Measurements from ENCODE around the gene PRPF40A.
"Not testable (repeated sequence)": the region's sequence is repeated elsewhere in the genome, so short reads cannot be mapped to it uniquely, and the experiment has no call there.

PRPF40A gene

DNA sequence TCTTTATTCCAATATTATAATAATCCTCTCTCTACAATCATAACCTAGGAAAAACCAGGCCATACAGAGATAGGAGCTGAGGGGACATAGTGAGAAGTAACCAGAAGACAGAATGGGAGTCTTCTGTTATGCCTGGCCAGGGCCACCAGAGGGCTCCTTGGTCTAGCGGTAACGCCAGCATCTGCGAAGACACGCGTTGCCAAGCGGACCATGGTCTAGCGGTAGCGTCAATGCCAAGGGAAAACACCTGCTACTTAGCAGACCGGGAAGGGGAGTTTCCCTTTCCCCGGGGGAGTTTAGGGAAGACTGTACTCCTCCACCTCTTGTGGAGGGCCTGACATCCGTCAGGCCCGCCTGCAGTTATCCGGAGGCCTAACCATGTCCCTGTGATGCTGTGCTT lies 37.8 kb upstream of the PRPF40A start:
- TF ChIP-seq EZH2 (optimal IDR thresholded peaks at IDR 0.05; ENCODE audit: low read depth, low read length) = no peak
- peak; percentile 17; the same call in 1 of the 2 replicates for TF ChIP-seq CTCF (IDR thresholded peaks at IDR 0.05; ENCODE audit: low read length)
- no peaks in the 10 kb centered on the region for H3K9me3 ChIP-seq (replicated peaks; ENCODE audit: insufficient read depth, low read length)
- no peaks in the 10 kb centered on the region for H3K36me3 ChIP-seq (replicated peaks; ENCODE audit: insufficient read depth, low read length)
- no peaks in the 10 kb centered on the region for H4K20me1 ChIP-seq (ENCODE audit: insufficient read depth, low read length)
- no peaks in the 10 kb centered on the region for H3F3A ChIP-seq (ENCODE audit: insufficient read depth, low read length)
- H3K79me2 ChIP-seq (ENCODE audit: low read length) = no peaks in the 10 kb centered on the region
- H3K4me2 ChIP-seq (ENCODE audit: low read depth, low read length) = no peak overlapping the region
- H3K27ac ChIP-seq (ENCODE audit: low read length) = no peak overlapping the region
- DNase-seq = no peak
- H3K4me3 ChIP-seq (ENCODE audit: low read length) = no peak overlapping the region
- no peaks in the 10 kb centered on the region for H3K4me1 ChIP-seq (ENCODE audit: low read length)
- H3K27me3 ChIP-seq (replicated peaks; ENCODE audit: insufficient read depth, low read length) = no peaks in the 10 kb centered on the region
- no peak overlapping the region for H3K9ac ChIP-seq (ENCODE audit: low read length)
- H2AFZ ChIP-seq (ENCODE audit: low read length) = no peak overlapping the region
- no peaks in the 10 kb centered on the region for H3K9me2 ChIP-seq (replicated peaks; ENCODE audit: insufficient read depth, low read length)

GRCh38 chr2:152747751-152748150 lies 30.5 kb upstream of the PRPF40A start:
- H3K36me3 ChIP-seq (replicated peaks; ENCODE audit: insufficient read depth, low read length); H3K4me3 ChIP-seq (ENCODE audit: low read length); H3K9ac ChIP-seq (ENCODE audit: low read length); H2AFZ ChIP-seq (ENCODE audit: low read length); H3K4me2 ChIP-seq (ENCODE audit: low read depth, low read length); H3K27me3 ChIP-seq (replicated peaks; ENCODE audit: insufficient read depth, low read length); H3K9me3 ChIP-seq (replicated peaks; ENCODE audit: insufficient read depth, low read length); DNase-seq; H3K27ac ChIP-seq (ENCODE audit: low read length); H3F3A ChIP-seq (ENCODE audit: insufficient read depth, low read length); H4K20me1 ChIP-seq (ENCODE audit: insufficient read depth, low read length); H3K79me2 ChIP-seq (ENCODE audit: low read length); H3K4me1 ChIP-seq (ENCODE audit: low read length); H3K9me2 ChIP-seq (replicated peaks; ENCODE audit: insufficient read depth, low read length): not testable (repeated sequence)

DNA sequence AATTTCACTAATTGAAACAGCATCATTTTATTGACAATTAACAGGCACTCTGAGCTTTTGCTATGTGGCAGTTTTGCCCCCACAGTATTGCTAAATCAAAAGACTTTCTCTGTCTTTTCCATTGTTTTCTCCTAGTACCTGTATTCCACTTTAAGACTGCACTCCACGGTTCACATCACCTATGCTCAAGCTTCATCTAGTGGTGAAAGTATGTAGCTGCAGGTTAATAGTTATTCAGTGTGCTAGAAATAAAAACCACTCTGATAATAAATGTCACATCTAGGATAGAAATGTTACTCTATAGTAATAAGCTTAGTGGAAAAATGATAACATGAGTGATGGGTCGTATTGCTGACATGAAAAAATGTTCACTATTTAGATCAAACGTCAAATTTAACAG lies 25.7 kb upstream of the PRPF40A start:
- H3K9ac ChIP-seq (ENCODE audit: low read length) = no peak overlapping the region
- TF ChIP-seq EZH2phosphoT487 (IDR thresholded peaks at IDR 0.05; ENCODE audit: low read length) = no peak
- TF ChIP-seq CTCF (IDR thresholded peaks at IDR 0.05; ENCODE audit: low read length) = peak; percentile 61
- H3F3A ChIP-seq (ENCODE audit: insufficient read depth, low read length) = no peaks in the 10 kb centered on the region
- H4K20me1 ChIP-seq (ENCODE audit: insufficient read depth, low read length) = no peaks in the 10 kb centered on the region
- DNase-seq = peak; percentile 32
- H3K9me3 ChIP-seq (replicated peaks; ENCODE audit: insufficient read depth, low read length) = no peaks in the 10 kb centered on the region
- no peaks in the 10 kb centered on the region for H3K27me3 ChIP-seq (replicated peaks; ENCODE audit: insufficient read depth, low read length)
- no peaks in the 10 kb centered on the region for H3K36me3 ChIP-seq (replicated peaks; ENCODE audit: insufficient read depth, low read length)
- no peak overlapping the region for H3K27ac ChIP-seq (ENCODE audit: low read length)
- no peaks in the 10 kb centered on the region for H3K79me2 ChIP-seq (ENCODE audit: low read length)
- H3K9me2 ChIP-seq (replicated peaks; ENCODE audit: insufficient read depth, low read length) = no peaks in the 10 kb centered on the region
- no peaks in the 10 kb centered on the region for H3K4me1 ChIP-seq (ENCODE audit: low read length)
- H2AFZ ChIP-seq (ENCODE audit: low read length) = no peak overlapping the region
- no peak overlapping the region for H3K4me3 ChIP-seq (ENCODE audit: low read length)
- H3K4me2 ChIP-seq (ENCODE audit: low read depth, low read length) = no peak overlapping the region

GRCh38 chr2:152740743-152741328 lies 23.6 kb upstream of the PRPF40A start:
- H3K27me3 ChIP-seq (replicated peaks; ENCODE audit: insufficient read depth, low read length) = no peaks in the 10 kb centered on the region
- H3F3A ChIP-seq (ENCODE audit: insufficient read depth, low read length) = no peaks in the 10 kb centered on the region

GRCh38 chr2:152739705-152740104 lies 22.4 kb upstream of the PRPF40A start:
- DNase-seq; H4K20me1 ChIP-seq (ENCODE audit: insufficient read depth, low read length); H3K4me3 ChIP-seq (ENCODE audit: low read length); H3K36me3 ChIP-seq (replicated peaks; ENCODE audit: insufficient read depth, low read length); H3K9ac ChIP-seq (ENCODE audit: low read length); H3K9me3 ChIP-seq (replicated peaks; ENCODE audit: insufficient read depth, low read length); H3K27me3 ChIP-seq (replicated peaks; ENCODE audit: insufficient read depth, low read length); H2AFZ ChIP-seq (ENCODE audit: low read length); H3F3A ChIP-seq (ENCODE audit: insufficient read depth, low read length); H3K27ac ChIP-seq (ENCODE audit: low read length); H3K79me2 ChIP-seq (ENCODE audit: low read length); H3K9me2 ChIP-seq (replicated peaks; ENCODE audit: insufficient read depth, low read length); H3K4me1 ChIP-seq (ENCODE audit: low read length); H3K4me2 ChIP-seq (ENCODE audit: low read depth, low read length): not testable (repeated sequence)

More at GRCh38 chr2:152740743-152741328, 23.6 kb upstream of the PRPF40A start:
- Histone ChIP-seq H2AFZ (ENCODE audit: low read length) (no peak overlapping the region), H3K79me2 (ENCODE audit: low read length) (no peaks in the 10 kb centered on the region), H3K4me3 (ENCODE audit: low read length) (no peak overlapping the region), H3K9me3 (replicated peaks; ENCODE audit: insufficient read depth, low read length) (no peaks in the 10 kb centered on the region), H3K36me3 (replicated peaks; ENCODE audit: insufficient read depth, low read length) (no peaks in the 10 kb centered on the region; the same call in 1 of the 2 replicates), H3K4me2 (ENCODE audit: low read depth, low read length) (no peak overlapping the region), H3K27ac (ENCODE audit: low read length) (no peak overlapping the region), H3K9me2 (replicated peaks; ENCODE audit: insufficient read depth, low read length) (no peaks in the 10 kb centered on the region), H3K4me1 (ENCODE audit: low read length) (no peaks in the 10 kb centered on the region), H3K9ac (ENCODE audit: low read length) (no peak overlapping the region), H4K20me1 (ENCODE audit: insufficient read depth, low read length) (no peaks in the 10 kb centered on the region)
- peak; percentile 73 for DNase-seq
- peak; percentile 86 for TF ChIP-seq CTCF (IDR thresholded peaks at IDR 0.05; ENCODE audit: low read length)
- TF ChIP-seq EZH2phosphoT487 (IDR thresholded peaks at IDR 0.05; ENCODE audit: low read length) = no peak
- no peak for TF ChIP-seq EZH2 (optimal IDR thresholded peaks at IDR 0.05; ENCODE audit: low read depth, low read length)

Data from MM.1S (cell line).